ENCODE results near the gene F2RL1.

- TF ChIP-seq CTCF (conservative IDR thresholded peaks at IDR 0.05; ENCODE audit: low read length) (no peak), EZH2phosphoT487 (IDR thresholded peaks at IDR 0.05; ENCODE audit: borderline replicate concordance, low read depth, low read length) (no peak)
Observed at GRCh38 chr5:76854644-76855043, 35.8 kb downstream of the F2RL1 start.
